Measurements from ENCODE around the gene TMPRSS9. TPM values are rescaled to one million over a fixed set of nuclear protein-coding genes. Genes with fewer than 3 reads are reported as not detected.
"Not testable (repeated sequence)": the region's sequence is repeated elsewhere in the genome, so short reads cannot be mapped to it uniquely, and the experiment has no call there.

The TMPRSS9 gene
- total and polyA plus RNA-seq, 9 donors: 0.05 to 0.51 (median 0.19) TPM; not detected in 1

- TF ChIP-seq POLR2A (IDR thresholded peaks at IDR 0.05) (no peak), EP300 (IDR thresholded peaks at IDR 0.05) (no peak), CTCF (IDR thresholded peaks at IDR 0.05) (no peak)
- H3K9me3 ChIP-seq: no peaks in the 10 kb centered on the region
- no peak overlapping the region for H3K27ac ChIP-seq
- intact Hi-C loops (cut with DNase I): no loop called here
- H3K36me3 ChIP-seq: no peaks in the 10 kb centered on the region
- no peaks in the 10 kb centered on the region for H3K4me1 ChIP-seq (ENCODE audit: insufficient read depth)
- WGBS, 3 donors: 91 to 92% (median 91%) methylated on average over 14 to 19 of the region's 19 CpGs
- no peak overlapping the region for H3K4me3 ChIP-seq
- DNase-seq: no peak
- H3K27me3 ChIP-seq: no peaks in the 10 kb centered on the region
Observed at GRCh38 chr19:2416321-2417097, 56.4 kb downstream of the TMPRSS9 start.

GRCh38 chr19:2417436-2417835 lies 57.4 kb downstream of the TMPRSS9 start:
- H3K4me3 ChIP-seq; H3K9me3 ChIP-seq; H3K4me1 ChIP-seq (ENCODE audit: insufficient read depth); H3K27me3 ChIP-seq; H3K36me3 ChIP-seq; intact Hi-C loops (cut with DNase I); H3K27ac ChIP-seq; DNase-seq: not testable (repeated sequence)
- 97 to 99% (median 97%) methylated on average over 8 of the region's 8 CpGs for WGBS, 3 donors

- intact Hi-C loops (cut with DNase I): no loop called here
- no peak for DNase-seq
- no peaks in the 10 kb centered on the region for H3K36me3 ChIP-seq
- no peaks in the 10 kb centered on the region for H3K9me3 ChIP-seq
- H3K27ac ChIP-seq: no peak overlapping the region
- no peak overlapping the region for H3K4me3 ChIP-seq
- H3K27me3 ChIP-seq: no peaks in the 10 kb centered on the region
- no peak for TF ChIP-seq EP300 (IDR thresholded peaks at IDR 0.05)
- TF ChIP-seq POLR2A (IDR thresholded peaks at IDR 0.05): no peak
- TF ChIP-seq CTCF (IDR thresholded peaks at IDR 0.05): no peak
- WGBS, 3 donors: 66 to 69% (median 66%) methylated on average over 13 of the region's 13 CpGs
- H3K4me1 ChIP-seq (ENCODE audit: insufficient read depth): peaks cover 6% of the 10 kb centered on the region
Observed at GRCh38 chr19:2417881-2418406, 57.9 kb downstream of the TMPRSS9 start.

GRCh38 chr19:2419754-2420153 lies 59.7 kb downstream of the TMPRSS9 start:
- DNase-seq: no peak
- Histone ChIP-seq H3K9me3 (no peaks in the 10 kb centered on the region), H3K27ac (no peak overlapping the region), H3K27me3 (no peaks in the 10 kb centered on the region), H3K4me1 (ENCODE audit: insufficient read depth) (peaks cover 14% of the 10 kb centered on the region), H3K4me3 (no peak overlapping the region), H3K36me3 (no peaks in the 10 kb centered on the region)
- TF ChIP-seq POLR2A (IDR thresholded peaks at IDR 0.05): no peak
- TF ChIP-seq CTCF (IDR thresholded peaks at IDR 0.05): no peak
- no peak for TF ChIP-seq EP300 (IDR thresholded peaks at IDR 0.05)
- 91 to 93% (median 92%) methylated on average over 7 of the region's 7 CpGs for WGBS, 3 donors
- intact Hi-C loops (cut with DNase I): no loop called here

GRCh38 chr19:2420490-2420889 lies 60.4 kb downstream of the TMPRSS9 start:
- TF ChIP-seq POLR2A (IDR thresholded peaks at IDR 0.05): no peak
- no peak for TF ChIP-seq EP300 (IDR thresholded peaks at IDR 0.05)
- TF ChIP-seq CTCF (IDR thresholded peaks at IDR 0.05): no peak
- no peaks in the 10 kb centered on the region for H3K27me3 ChIP-seq
- no peak for DNase-seq
- H3K4me1 ChIP-seq (ENCODE audit: insufficient read depth): peaks cover 18% of the 10 kb centered on the region
- H3K4me3 ChIP-seq: no peak overlapping the region
- no peaks in the 10 kb centered on the region for H3K36me3 ChIP-seq
- 70 to 90% (median 82%) methylated on average over 2 of the region's 2 CpGs for WGBS, 3 donors
- intact Hi-C loops (cut with DNase I): no loop called here
- no peak overlapping the region for H3K27ac ChIP-seq
- H3K9me3 ChIP-seq: no peaks in the 10 kb centered on the region

Data from ovary (tissue), 9 donors.